NCI-H2107 treated with DMSO at 0.1 percent for 48 hours (cell line): ENCODE results near the gene ASCL5.

ENCODE experiments used
- DNase-seq: peaks from one replicate; lab custom pipeline; 2025; ENCODE audit not compliant: unreplicated experiment; lab: John Stamatoyannopoulos, UW

Gene ASCL5

DNA sequence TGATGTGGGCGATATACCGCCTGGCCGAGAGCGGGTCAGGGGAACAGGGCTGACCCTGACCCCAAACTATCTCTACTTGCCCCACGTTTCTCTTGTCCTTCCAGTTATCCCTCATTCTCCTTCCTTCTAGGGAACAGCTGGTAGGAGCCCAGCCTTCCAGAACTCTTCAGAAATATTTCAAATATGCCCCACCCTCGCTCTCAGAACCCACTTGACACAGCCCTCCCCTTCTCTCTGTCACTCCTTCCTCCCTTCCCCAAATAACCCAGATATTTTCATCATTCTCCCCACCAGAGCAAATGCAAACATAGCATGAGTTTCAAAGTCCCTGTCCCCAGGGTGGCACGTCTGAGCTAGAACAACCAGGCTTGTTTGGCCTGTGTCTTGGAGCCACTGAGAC is 15.8 kb downstream of the ASCL5 start:
- DNase-seq: no peak

DNA sequence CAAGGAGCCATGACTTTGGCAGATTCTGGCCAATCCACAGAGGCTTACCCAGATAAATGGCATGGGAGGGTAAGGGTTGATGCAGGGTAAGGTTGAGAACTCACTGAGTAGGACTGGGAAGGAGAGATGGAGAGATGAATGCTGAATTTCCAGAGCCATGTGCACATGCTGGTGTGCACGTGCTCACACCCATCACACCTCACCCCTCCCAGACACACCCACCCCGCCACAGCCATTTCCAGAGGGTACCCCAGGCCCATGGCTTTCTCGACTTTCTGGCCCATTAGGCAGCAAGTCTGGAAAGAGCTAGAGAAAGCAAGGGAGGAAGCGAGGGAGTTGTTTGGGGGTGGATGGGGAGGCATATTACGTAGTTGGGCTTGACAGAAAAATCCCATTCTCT is 16.4 kb downstream of the ASCL5 start:
- DNase-seq: no peak

DNA sequence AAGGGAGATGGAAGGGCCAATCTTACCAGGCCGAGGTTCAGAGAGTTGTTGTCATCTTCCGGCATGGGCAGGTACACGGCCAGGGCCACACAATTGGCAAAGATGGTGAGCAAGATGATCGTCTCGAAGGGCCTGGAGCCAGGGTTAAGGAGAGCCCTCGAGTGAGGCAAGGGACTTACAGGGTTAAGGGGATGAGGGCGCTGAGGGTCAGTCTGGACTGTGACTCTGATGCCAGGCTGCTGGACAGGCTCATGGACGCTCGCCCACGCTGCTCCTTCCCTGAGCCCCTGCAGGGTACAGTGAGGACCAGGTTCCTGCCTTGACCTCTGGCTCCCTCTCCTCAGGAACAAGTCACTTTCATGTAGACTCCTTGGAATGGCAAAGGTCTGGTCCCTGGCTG is 16.8 kb downstream of the ASCL5 start:
- no peak for DNase-seq

DNA sequence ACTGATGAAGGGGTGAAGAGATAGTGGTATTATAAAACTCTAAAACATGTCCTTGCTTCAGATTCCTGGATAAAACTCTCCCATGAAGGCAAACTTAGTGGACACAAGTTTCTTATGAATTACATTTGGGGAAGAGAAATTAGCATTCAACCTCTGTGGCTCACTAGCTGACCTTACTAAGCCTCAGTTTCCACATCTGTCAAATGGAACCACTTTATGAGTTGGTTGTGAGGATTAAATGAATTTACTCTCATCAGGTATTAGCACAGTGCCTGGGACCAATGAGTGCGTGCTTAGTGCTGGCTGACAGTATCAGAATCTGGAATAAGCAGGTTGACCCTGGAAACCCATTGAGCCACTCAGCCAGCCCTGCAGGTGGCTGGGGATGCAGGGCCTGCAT is 17.3 kb downstream of the ASCL5 start:
- DNase-seq: no peak

DNA sequence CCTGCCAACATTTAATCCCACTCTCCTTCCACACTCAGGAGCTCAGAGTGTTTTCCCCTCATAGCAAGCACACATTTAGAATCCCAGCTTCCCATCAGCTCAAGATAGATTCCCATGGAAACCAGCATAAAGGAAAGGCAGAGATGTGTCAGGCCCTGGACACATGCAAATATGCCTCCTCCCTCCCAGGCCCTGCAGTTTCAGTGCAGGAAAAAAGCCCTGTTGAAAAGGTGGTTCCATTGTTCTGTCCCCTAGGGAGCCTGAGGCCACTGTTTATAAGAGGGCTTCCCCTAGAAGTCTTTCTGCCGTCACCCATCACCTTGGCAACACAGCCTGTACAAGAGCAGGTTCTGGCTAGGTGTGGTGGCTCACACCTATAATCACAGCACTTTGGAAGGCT is 18.4 kb downstream of the ASCL5 start:
- DNase-seq: peak; percentile 98

DNA sequence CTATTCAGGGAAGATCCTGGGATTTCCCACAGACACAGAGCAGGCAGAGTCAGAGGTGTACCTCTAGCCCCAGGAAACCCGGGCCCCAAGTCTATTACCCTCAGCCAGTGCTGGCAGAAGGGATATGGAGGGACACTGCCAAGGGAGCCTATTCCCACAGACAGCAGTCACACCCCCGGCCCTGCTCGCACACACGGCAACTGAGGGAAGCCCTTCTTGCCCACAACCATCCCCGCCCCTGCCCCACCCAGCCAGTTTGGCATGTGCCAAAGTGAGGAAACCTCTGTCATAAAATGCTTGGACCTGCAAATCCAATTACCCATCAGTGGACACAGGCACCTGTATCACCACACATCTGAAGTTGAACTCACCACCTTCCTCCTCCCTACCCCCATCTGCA is 21.3 kb downstream of the ASCL5 start:
- no peak for DNase-seq

DNA sequence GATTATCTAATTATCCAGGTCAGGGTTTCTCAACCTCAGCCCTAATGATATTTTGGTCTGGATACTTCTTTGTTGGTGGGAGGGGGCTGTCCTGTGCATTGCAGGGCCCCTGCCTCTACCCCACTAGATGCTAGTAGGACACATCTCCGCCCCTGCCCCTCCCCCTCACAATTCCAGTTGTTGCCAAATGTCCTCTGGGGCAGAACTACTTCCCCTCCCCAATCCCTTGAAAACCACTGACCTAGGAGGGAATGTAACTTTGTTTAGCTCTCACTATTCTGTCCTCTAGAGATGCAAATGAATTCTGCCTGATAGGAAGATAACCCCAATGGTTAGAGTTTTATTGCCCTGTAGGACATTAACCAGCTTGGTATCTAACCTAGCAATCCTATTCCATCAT is 22.8 kb downstream of the ASCL5 start:
- no peak for DNase-seq

DNA sequence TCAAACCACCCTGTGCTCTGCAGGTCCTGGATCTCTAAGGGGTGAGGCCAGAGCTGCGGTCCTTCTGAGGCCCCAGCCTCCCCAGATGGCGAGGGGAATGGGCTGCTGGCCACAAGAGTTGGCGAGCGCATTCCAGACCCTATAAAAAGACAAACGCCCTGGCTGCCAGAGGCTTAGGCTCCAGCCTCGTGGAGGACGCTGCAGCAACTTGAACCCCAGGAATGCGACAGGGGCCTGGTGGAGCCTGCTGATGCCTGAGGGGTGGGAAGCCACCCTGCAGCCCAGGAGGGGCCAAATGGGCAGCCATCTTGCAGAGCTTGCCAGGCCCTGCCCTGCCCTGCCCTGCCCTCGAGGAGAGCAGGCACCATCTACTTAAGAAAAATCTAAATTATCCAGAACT is 23.3 kb downstream of the ASCL5 start:
- no peak for DNase-seq

DNA sequence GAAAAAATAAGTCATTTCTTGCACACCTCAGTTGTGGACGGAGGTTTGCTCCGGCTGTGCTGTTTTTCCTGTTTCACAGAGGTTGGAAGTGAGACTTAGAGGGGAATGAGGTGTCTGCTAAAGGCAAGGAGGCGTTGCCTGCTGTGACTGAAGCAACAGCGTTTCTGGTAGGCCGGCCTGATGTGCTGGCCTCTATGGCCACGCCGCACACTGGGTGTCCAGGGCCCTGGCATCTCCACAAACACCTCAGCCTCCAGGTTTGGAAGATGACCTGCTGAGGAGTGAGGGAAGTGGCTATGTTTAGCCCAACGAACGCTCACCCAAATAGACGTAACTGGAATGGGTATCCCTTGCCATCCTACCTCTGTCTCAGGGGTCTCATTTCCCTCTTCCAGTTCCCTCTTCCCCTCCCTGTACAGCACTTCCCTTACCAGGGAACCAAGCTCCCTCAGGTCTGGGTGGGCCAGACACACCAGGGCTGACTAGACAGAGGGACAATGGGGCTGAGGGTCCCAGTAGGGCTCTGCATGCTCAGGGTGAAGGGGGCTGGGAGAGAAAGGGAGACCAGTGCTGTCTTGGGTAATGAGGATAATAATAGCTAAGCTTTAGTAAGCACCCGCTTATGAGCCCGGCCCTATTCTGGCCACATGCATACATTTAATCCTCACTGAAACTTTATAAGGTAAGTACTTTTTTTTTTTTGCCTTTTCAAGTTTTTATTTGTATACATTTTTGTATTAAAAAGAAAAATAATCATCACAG is 26.6 kb downstream of the ASCL5 start:
- DNase-seq: no peak

DNA sequence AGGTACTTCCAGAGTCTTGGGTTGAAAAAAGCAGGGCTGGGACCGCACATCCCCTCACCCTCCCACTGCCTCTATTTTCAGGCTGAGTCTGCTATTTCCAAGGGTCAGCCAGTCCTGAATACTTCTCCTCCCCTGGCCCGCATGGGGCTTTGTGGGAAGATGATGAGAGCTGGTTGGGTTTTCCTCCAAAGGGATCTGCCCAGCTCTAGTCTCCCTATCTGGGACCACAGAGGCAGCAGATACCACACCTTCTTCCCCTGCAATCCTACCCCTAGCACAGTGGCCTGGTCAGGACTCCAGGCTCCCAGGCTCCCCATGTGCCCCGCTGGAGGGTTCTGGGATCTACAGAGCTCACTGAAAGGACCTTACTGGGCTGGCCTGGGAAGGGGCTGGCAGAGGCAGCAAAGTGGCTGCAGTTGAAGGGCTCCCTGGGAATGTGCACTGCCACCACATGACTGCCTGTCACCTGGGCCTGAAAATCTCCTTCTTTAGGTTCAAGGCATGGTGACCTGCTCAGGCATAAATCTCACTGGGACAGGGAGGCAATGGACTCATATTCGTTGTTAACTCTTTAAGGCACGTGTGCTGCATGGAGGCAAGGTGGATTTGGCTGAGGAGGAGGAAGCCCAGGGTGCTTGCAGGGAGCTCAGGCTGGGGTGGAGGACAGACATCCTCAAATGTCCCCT is 27.8 kb downstream of the ASCL5 start:
- DNase-seq: no peak

DNA sequence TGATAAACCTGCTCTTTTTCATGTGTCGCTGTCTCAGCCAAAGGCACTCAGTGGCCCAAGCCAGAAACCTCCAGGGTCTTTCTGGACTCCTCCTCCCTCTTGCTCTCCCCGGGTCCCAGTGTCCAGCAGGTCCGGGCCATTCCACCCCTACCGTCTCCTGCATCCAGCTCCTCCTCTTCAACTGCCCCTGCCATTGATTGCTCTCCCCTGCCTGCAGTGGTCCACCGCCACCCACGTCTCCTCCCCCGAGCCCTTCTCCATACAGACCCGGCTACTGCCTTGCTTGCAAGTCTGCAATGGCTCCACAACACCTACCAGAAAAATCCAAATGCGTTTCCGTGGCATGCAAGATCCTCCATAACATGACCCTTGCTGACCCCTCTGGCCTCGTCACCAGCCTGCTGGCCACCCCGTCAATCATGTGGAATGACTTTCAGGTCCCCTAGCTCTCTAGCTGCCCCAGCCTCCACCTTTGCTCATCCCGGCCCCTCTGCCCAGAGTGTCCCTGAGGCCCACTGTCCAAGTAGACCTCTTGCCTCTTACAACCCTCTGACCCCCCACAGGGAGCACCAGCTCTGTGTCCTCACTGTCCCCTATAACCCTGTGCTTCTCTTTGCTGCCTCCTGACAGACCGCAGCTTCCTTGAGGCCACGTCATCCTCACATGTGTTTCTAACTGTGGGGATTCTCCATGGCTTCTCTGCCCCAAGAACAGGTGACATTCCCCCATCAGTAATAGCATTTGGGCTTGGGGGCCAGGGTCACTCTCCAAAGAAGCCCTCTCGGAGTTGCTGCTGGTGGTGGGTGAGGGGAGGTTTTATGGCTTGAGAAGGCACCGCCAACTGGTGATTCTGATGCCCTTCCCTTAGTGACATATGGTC is 29.8 kb downstream of the ASCL5 start:
- no peak for DNase-seq

DNA sequence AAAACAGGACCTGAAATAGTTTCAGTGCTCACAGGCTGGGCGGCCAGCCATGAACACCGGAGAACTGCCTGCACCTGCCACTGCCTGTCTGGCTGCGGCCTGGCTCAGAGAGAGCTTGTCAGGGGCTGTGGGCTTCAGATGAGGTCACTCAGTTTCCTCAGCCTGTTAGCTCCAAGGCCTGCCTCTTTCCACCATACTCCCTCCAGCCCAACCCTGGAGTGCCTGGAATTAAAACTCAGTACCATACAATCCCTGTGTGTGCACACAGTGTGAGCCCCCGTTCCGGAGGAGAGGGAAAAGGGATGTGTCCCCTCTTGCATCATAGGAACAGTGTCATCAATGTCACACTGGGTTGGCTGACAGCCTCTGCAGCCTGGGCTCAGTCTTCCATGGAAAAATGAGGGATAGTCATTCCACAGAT is 30.9 kb downstream of the ASCL5 start:
- DNase-seq: peak; percentile 69

DNA sequence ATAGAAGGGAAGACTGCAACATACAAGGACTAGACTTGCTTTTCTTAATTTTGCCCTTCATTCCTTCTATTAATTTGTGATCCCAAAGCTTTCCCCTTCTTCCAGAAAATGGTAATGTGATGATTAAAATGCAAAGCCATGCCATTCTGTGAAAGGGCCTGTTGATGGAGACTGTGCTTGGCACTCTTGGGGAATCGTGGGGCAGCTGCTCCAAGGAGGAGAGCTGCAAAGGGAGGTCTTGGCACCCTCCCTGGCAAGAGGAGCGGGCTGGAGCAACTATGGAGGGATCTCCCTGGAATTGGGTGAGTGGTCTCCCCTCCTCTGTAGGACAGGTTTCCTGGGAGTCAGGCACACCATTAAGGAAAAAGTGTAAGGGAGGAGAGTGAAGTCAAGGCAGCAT is 31.4 kb downstream of the ASCL5 start:
- no peak for DNase-seq

DNA sequence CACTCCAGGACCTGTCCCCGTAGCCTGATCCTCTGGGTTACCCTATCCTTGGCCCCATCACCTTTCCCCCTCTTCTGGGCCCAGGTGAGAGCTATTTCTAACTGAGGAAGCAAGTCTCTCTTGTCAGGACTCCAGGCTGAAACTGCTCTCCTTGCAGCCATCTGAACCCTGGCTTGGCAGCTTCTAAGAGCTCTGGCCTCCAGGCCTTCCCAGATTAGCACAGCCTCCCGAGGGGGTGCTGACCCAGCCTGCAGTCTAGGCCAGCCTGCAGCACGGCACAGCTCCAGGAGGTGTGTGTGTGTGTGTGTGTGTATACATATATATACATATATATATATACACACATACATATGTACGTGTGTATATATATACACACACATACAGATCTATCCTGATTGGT is 32.2 kb downstream of the ASCL5 start:
- DNase-seq: no peak

DNA sequence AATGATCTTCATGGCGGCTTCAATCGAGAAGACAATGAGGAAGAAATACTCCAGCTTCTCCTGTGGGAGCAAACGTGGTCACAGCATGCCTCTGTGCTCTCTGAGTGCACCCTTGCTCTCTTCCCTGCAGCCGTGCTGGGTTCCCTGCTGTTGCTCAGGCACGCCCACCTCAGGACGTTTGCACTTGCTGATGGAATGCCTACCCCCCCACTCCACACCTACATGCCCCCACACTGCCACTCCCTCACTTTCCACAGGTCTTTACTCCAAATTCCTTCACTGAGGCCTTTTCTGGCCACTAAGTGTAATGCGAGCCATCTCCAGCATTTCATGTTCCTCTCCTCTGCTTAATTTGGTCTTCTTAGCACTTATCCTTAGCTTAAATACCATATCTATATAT is 33.0 kb downstream of the ASCL5 start:
- no peak for DNase-seq

DNA sequence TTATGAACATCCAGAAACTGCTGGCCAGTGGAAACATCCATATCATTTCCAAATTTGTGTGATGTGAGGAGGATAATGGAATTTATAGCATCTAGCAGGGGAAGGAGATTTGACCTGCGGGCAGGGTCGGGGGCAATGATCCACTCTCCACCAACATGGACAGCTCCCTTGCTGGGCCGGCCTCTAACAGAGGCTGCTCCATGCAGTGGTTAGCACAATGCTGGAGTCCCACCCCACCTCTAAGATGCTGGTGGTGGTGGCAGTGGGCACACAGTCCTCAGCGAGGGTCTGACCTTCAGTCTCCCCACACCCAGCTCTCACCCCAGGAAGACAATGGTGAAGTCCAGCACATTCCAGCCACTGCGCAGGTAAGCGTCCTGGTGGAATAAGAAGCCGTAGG is 33.4 kb downstream of the ASCL5 start:
- DNase-seq: no peak

DNA sequence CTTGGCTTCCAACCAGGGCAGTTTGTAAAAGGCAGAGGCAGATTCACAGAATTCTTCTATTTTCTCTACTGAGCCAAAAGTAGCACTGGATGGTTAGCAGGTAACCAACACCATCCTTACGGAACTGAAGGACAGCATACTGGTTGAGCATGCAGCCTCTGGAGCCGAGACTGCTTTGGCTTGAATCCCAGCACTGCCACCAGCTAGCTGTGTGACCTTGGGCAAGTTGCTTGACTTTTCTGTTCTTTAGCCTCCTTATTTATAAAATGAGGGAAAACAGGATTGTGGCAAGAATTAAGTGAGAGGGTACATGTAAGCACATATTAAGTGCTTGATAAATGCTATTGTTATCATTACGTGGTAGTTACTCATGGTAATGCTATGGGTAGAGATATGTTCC is 34.2 kb downstream of the ASCL5 start:
- no peak for DNase-seq

DNA sequence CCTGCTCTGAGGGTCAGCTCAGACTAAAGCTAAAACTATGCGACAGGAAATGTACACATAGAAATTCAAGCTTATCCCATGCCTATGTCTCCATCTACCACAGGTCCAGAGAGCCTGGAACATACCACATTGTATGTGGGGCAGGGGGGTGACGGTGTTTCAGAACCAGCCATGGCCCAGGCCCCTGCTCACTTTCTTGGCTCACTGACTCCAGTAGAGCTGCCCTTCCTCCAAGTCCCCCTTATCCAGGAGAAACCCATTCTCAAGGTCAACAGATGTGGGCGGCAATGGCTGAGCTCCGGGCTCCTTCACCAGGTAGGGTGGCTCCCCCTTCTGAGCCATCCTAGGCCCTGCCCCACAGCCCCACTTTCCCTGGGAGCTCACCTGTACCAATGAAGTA is 35.7 kb downstream of the ASCL5 start:
- DNase-seq: no peak

DNA sequence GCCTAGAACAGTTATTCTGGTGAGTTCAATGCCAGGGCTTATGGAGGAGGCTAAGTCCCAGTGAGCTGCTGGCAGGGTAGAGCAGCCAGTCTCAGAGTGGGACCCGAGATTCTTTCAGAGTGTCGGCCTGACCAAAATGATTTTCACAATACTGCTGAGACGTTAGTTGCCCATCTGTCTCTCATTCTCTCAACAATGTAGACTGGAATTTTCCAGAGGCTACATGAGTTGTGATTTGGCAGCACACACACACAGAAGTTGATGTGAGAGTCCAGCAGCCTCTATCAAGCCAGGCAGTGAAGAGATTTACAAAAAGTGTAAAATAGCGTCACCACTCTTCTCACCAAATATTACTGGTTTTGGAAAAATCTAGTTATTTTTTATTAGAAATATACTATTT is 36.4 kb downstream of the ASCL5 start:
- no peak for DNase-seq

DNA sequence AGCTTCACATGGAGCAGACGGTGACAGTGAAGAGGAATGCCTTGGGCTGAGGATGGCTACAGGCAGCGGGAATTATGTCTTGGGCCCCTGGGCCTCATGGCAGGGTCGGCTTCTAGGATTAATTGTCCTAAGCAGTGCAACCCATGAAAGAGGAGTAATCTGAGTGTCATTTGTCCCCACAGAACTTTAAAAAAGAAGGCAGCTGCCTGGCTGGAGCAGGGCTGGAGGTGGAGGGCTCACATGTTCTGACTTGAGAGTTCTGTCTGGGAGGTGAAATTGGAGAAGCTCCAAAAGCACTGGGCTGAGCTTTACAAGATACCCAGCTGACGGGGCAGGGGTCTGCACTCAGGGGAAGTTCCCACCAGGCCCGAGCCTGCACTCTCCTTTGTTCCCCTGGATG is 37.4 kb downstream of the ASCL5 start:
- no peak for DNase-seq

DNA sequence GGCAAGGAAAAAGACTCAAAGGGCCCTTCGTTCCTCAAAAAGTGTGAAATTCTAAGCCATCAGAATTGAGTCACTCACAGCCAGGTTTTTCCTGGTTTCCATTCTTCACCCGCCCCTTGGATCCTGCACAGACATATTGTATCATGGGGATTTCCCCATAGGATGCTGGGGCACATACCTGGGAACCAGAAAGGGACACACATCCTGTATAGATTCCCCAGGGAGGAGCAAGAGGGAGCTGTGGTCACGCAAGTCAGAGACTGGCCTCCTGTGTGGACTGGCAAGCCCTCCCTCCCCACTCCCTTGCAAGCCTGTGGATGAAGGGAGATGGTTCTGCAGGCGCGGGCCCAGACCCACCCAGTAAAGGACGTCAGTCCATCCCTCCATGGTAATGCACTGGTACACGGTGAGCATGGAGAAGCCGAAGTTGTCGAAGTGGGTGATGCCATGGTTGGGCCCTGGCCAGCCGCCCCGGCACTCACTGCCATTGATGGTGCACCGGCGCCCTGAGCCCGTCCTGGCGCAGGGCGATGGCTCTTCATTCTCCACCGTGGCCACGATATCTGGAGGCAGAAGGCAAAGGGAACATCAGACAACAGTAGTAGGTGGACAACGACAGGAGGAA is 38.0 kb downstream of the ASCL5 start:
- DNase-seq: no peak
